HCT116 (cell line): ENCODE results near the gene EPB41L4A. TPM values are rescaled to one million over a fixed set of nuclear protein-coding genes. Genes with fewer than 3 reads are reported as not detected.

Experiments used
- ATAC-seq: fragments of 200-7000 bp; cut with Tn5 transposase; 2 replicates; pipeline ENCODE4 v1.9.1; 2020; ENCODE audit warnings: mild to moderate bottlenecking, moderate library complexity
- BruUV-seq: library from RNA; stranded (reverse); fragments of 400-500 nt; replicated peaks from 2 replicates; lab custom pipeline; 2021; lab: Mats Ljungman, UMichigan
- CTCF ChIA-PET: fragments of 300-600 bp; sonication (Branson Sonifier 250); formaldehyde crosslinking; loops from one replicate; lab custom pipeline; 2021; ENCODE audit warnings: antibody characterized with exemption; lab: Charles Lee
- POLR2A ChIA-PET: fragments of 300-600, 350-600 bp; sonication (Branson Sonifier 250); formaldehyde crosslinking; loops from one replicate; lab custom pipeline; 2021; ENCODE audit warnings: antibody characterized with exemption; lab: Charles Lee
- RAD21 ChIA-PET, 2 experiments: fragments of 300-600 bp; sonication (Branson Sonifier 250); formaldehyde crosslinking; loops; one replicate each; lab custom pipeline; 2023; ENCODE audit warnings: low total read pairs in 2 of 2; ENCODE audit not compliant: uncharacterized antibody in 2 of 2, unreplicated experiment in 2 of 2, low non-redundant PET in 1 of 2; lab: Charles Lee
- DNase-seq: peaks from one replicate; pipeline ENCODE4 v3.0.0-alpha.2; 2010; ENCODE audit warnings: low read depth, low spot score
- H2AFZ ChIP-seq: fragments of 200-600 bp; shearing (Covaris generic), sonication (generic); 2 replicates; pipeline ENCODE4 v1.6.1; 2017; ENCODE audit warnings: low read depth, mixed run types, mixed read lengths, antibody characterized with exemption, low read length; ENCODE audit not compliant: poor library complexity, severe bottlenecking
- H3K27ac ChIP-seq: 2 replicates; pipeline ENCODE4 v1.5.1; 2012; ENCODE audit warnings: low read depth, low read length
- H3K27me3 ChIP-seq: fragments of 200-600 bp; sonication (generic); 2 replicates; pipeline ENCODE4 v1.6.1; 2016; ENCODE audit warnings: mixed run types, low read length, mixed read lengths; ENCODE audit not compliant: insufficient read depth
- H3K36me3 ChIP-seq, 2 experiments: fragments of 200-500 bp in 1 of 2; fragments of 200-600 bp in 1 of 2; sonication (Bioruptor generic) in 1 of 2; sonication (generic) in 1 of 2; 2 replicates each; pipeline versions ENCODE4 v1.5.1 to v1.6.1; 2014 to 2016; ENCODE audit warnings: low read length in 2 of 2, inconsistent platforms in 1 of 2, mixed read lengths in 1 of 2, mixed run types in 1 of 2; ENCODE audit not compliant: insufficient read depth in 2 of 2, control insufficient read depth in 1 of 2
- H3K4me1 ChIP-seq, 2 experiments: fragments of 200-600 bp in 1 of 2; sonication (generic) in 1 of 2; 2 replicates each; pipeline versions ENCODE4 v1.5.1 to v1.6.1; 2012 to 2017; ENCODE audit warnings: low read length in 2 of 2, inconsistent platforms in 1 of 2, mild to moderate bottlenecking in 1 of 2, mixed read lengths in 1 of 2, mixed run types in 1 of 2, moderate library complexity in 1 of 2; ENCODE audit not compliant: insufficient read depth in 2 of 2, control insufficient read depth in 1 of 2
- H3K4me2 ChIP-seq: fragments of 200-600 bp; sonication (generic); 2 replicates; pipeline ENCODE4 v1.6.1; 2017; ENCODE audit warnings: mixed run types, low read length, mixed read lengths
- H3K4me3 ChIP-seq, 2 experiments: fragments of 200-600 bp in 1 of 2; sonication (generic) in 1 of 2; replicated peaks in 1 of 2; 2 replicates each; pipeline ENCODE4 v1.5.1; 2011 to 2016; ENCODE audit warnings: low read length in 2 of 2, control low read depth in 1 of 2, low read depth in 1 of 2, mild to moderate bottlenecking in 1 of 2, mixed read lengths in 1 of 2, mixed run types in 1 of 2
- H3K79me2 ChIP-seq: fragments of 200-600 bp; sonication (generic); 2 replicates; pipeline ENCODE4 v1.6.1; 2017; ENCODE audit warnings: mild to moderate bottlenecking, mixed run types, low read length, moderate library complexity, mixed read lengths; ENCODE audit not compliant: insufficient read depth
- H3K9ac ChIP-seq: fragments of 200-600 bp; sonication (generic); 2 replicates; pipeline ENCODE4 v1.6.1; 2016; ENCODE audit warnings: low read length, mixed read lengths
- H3K9me2 ChIP-seq: fragments of 200-600 bp; sonication (generic), shearing (Covaris generic); 2 replicates; pipeline ENCODE4 v1.6.1; 2017; ENCODE audit warnings: mixed run types, mild to moderate bottlenecking, moderate library complexity; ENCODE audit not compliant: insufficient read depth
- H3K9me3 ChIP-seq, 2 experiments: fragments of 200-500 bp in 1 of 2; fragments of 200-600 bp in 1 of 2; sonication (Bioruptor generic) in 1 of 2; sonication (generic) in 1 of 2; 2 replicates each; pipeline ENCODE4 v1.6.1; 2014 to 2017; ENCODE audit warnings: low read length in 2 of 2, mixed read lengths in 2 of 2, inconsistent platforms in 1 of 2, low read depth in 1 of 2, mild to moderate bottlenecking in 1 of 2, mixed run types in 1 of 2, moderate library complexity in 1 of 2; ENCODE audit not compliant: control insufficient read depth in 1 of 2, insufficient read depth in 1 of 2
- H4K20me1 ChIP-seq: fragments of 200-600 bp; sonication (generic), shearing (Covaris generic); 2 replicates; pipeline ENCODE4 v1.6.1; 2017; ENCODE audit warnings: mixed run types, mild to moderate bottlenecking, moderate library complexity; ENCODE audit not compliant: insufficient read depth
- CEBPB ChIP-seq: IDR thresholded peaks from 2 replicates; pipeline ENCODE4 v1.6.1; 2012; ENCODE audit warnings: low read depth
- EGR1 ChIP-seq: IDR thresholded peaks from 2 replicates; pipeline ENCODE4 v1.6.1; 2012; ENCODE audit warnings: low read depth
- ELF1 ChIP-seq: IDR thresholded peaks from 2 replicates; pipeline ENCODE4 v1.6.1; 2012; ENCODE audit warnings: low read depth, borderline replicate concordance
- FOSL1 ChIP-seq: IDR thresholded peaks from 2 replicates; pipeline ENCODE4 v1.6.1; 2012; ENCODE audit warnings: low read depth
- RAD21 ChIP-seq: IDR thresholded peaks from 2 replicates; pipeline ENCODE4 v1.6.1; 2012; ENCODE audit warnings: low read depth, mild to moderate bottlenecking
- REST ChIP-seq: IDR thresholded peaks from 2 replicates; pipeline ENCODE4 v1.6.1; 2012; ENCODE audit warnings: low read depth
- SP1 ChIP-seq: IDR thresholded peaks from 2 replicates; pipeline ENCODE4 v1.6.1; 2012; ENCODE audit warnings: low read depth
- TCF7L2 ChIP-seq: IDR thresholded peaks from 2 replicates; pipeline ENCODE4 v1.7.0; 2011; ENCODE audit warnings: borderline replicate concordance, inconsistent platforms; ENCODE audit not compliant: insufficient read depth, insufficient read length; ENCODE audit errors: extremely low read depth
- ZBTB33 ChIP-seq: IDR thresholded peaks from 2 replicates; pipeline ENCODE4 v1.6.1; 2011; ENCODE audit warnings: mild to moderate bottlenecking, low read length, moderate library complexity; ENCODE audit not compliant: insufficient replicate concordance; ENCODE audit errors: extremely low read depth
- intact Hi-C: fragments of 100-400 bp; cut with micrococcal nuclease; formaldehyde crosslinking; loops from 2 replicates; pipeline ENCODE4 v1.10.0; 2022
- total RNA-seq: library from RNA; stranded (reverse); gene quantifications from one replicate; pipeline ENCODE4 v1.2.1, GENCODE V29; 2021; ENCODE audit not compliant: unreplicated experiment
- TF ChIP-seq, protein P1 (sequence below): IDR thresholded peaks from 2 replicates; pipeline ENCODE4 v1.6.1; 2012

EPB41L4A gene
- total RNA-seq, 1 experiment from 2014 or later, result 2.8 TPM

GRCh38 chr5:112270299-112271293, 148.5 kb downstream of the EPB41L4A start:
- no peak overlapping the region for H3K4me2 ChIP-seq
- H3K36me3 ChIP-seq, result no peaks in the 10 kb centered on the region
- DNase-seq, result no peak
- no peak overlapping the region for H3K27ac ChIP-seq
- no peak for TF ChIP-seq EGR1
- no peak for TF ChIP-seq RAD21
- no peak for TF ChIP-seq ELF1
- no peak for TF ChIP-seq FOSL1
- TF ChIP-seq TCF7L2, result no peak
- TF ChIP-seq CEBPB, result no peak
- TF ChIP-seq ZBTB33, result no peak
- no peak for TF ChIP-seq SP1
- TF ChIP-seq, protein P1, sequence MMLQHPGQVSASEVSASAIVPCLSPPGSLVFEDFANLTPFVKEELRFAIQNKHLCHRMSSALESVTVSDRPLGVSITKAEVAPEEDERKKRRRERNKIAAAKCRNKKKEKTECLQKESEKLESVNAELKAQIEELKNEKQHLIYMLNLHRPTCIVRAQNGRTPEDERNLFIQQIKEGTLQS, result no peak
- no peak for TF ChIP-seq REST
- no peak for ATAC-seq
- intact Hi-C loops, result no loop called here
- ChIA-PET RAD21 (no interaction called here), POLR2A (no interaction called here), CTCF (no interaction called here)
- peaks cover 0 to 3% of the 10 kb centered on the region in 2 experiments; a peak in 1 of 4 replicates for H3K4me1 ChIP-seq
- no peak overlapping the region for H2AFZ ChIP-seq
- H3K4me3 ChIP-seq, result no peak overlapping the region
- no peaks in the 10 kb centered on the region for H3K9me3 ChIP-seq
- no peaks in the 10 kb centered on the region for H3K9me2 ChIP-seq
- no peaks in the 10 kb centered on the region for H3K27me3 ChIP-seq
- no TSS peak for BruUV-seq
- H4K20me1 ChIP-seq, result no peaks in the 10 kb centered on the region
- no peaks in the 10 kb centered on the region for H3K79me2 ChIP-seq
- H3K9ac ChIP-seq, result no peak overlapping the region
